CD4-positive, alpha-beta T cell treated with Interleukin-10 for 1 hour (primary cell): ENCODE results near the gene HYLS1.

ENCODE experiments used
- DNase-seq: peaks from one replicate; pipeline ENCODE4 v3.0.0-alpha.2; 2020

Gene HYLS1

GRCh38 chr11:125935056-125935455, 47.6 kb downstream of the HYLS1 start:
- DNase-seq = no peak

GRCh38 chr11:125935618-125936199, 48.2 kb downstream of the HYLS1 start:
- DNase-seq = no peak

DNA sequence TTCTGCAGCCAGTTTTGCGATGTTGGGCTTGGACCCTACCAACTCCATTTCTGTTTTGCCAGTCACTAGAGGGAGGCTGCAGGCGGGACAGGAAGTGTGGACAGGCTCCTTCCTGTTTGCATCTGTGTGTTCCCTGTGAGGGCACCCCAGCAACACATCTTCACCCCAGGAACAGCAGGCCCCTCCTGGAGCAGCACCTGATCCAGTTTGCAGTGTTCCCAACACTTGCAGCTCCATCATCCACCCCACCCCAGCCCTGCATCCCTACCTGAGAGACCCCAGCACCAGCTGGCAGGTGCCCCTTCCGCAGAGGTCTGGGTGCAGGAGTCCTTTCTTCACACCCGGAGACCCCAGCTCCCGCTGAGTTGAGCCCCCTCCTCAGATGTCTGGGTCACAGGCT, 51.0 kb downstream of the HYLS1 start:
- DNase-seq = no peak

GRCh38 chr11:125939081-125939521, 51.6 kb downstream of the HYLS1 start:
- DNase-seq = no peak

DNA sequence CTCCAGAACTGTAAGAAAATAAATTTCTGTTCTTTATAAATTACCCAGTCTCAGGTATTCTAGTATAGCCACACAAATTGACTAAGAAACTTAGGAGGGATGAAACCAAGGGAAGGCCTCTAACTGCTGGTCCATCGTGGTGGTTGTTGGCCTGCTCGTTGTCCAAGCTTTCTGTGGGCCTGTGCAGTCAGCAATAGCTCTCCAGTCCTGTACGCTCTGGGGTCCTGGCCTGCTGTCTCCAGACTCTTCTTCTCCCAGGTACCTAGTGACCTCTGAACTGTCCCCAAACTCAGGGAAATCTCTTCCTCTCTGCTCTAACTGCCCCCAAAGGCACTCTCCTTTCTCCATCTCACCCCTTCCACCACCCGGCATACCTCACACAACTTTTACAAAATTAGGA, 52.7 kb downstream of the HYLS1 start:
- no peak for DNase-seq

GRCh38 chr11:125941267-125941618, 53.8 kb downstream of the HYLS1 start:
- no peak for DNase-seq

- DNase-seq = peak; percentile 27
These were observed 54.4 kb downstream of the HYLS1 start for GRCh38 chr11:125941619-125942611.

DNA sequence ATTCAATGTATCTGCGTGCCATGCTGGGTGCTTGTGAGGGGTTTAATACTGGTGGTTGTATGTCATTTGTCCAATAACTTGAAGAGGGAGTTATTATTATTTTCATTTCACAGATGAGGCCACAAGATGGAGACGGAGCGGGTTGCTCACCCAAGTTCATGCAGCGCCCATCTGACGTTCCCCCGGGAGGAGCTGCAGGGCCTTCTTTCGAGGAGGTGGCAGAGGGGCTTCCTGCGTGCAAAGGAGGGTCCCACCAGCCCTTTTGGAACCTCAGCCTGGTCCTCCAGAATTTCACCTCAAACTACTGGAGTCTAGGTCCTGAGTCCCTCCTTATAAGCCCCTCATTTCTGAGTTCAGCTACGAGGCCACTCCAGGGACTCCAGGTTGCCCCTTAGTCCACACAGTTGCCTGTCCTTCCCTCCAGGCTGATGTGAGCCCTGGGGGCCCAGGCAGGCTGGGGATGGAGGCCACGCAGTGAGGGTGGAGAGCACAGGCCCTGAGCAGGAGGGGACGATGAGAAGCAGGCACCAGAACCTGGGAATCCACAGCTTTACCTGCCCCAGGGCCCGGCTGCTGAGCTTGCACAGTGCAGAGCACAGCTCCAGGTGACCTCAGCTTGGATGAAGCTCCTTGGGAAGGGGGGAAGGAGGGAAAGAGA, 55.4 kb downstream of the HYLS1 start:
- no peak for DNase-seq

DNA sequence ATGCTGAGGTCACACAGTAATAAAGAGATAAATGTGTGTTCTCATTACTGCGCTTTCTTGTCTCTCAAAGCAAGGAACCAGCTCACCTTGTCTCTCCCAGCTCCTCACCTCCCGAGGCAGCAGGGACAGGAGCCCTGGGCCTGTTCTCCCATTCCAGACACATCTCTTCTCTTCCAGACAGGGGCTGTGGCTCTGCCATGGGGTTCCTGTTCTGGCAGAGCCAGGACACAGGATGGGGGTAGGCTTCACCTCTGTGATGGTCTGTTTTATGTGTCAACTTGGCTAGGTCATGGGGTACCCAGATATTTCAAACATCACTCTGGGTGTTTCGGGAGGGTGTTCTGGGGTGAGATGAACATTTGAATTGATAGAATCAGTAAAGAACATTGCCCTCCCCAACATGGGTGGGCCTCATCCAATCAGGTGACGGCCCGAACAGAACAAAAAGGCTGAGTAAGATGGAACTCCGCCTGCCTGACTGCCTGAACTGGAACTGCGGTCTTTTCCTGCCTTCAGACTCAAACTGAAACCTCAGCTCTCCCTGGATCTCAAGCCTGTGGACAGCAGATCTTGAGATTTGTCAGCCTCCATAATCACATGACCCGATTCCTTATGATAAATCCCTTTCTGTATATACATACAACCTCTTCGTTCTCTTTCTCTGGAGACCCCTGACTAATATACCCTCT, 56.3 kb downstream of the HYLS1 start:
- DNase-seq = no peak

DNA sequence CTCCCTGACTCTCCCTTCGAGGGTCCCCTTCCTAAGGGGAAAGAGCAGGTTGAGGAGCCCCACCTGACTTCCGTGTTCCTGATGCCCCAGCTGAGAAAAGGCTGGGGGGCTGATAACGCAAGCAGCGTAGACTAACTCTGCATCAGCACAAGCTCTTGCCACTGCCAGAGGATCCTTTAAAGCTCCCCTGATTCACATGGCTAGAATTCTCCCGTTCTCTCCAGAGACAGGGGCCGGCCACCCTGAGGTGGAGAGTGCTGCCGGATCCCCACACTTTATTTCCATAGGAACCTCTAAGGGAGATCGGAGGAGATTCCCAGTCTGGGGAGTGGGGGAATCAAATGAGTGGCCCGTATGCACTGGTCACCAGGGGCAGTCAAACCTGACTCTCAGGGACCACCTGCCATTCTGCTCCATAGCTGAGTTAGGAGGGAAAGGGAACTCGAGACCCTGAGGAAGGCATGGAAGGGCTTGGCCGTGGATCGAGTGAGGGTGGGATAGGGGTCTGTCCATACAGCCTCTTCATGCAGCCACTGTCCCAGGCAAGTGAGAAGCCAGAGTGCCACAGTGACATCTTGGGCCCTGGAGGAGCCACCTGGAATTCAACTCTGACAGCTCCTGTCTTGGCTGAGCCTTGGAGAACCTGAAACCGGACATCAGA, 57.0 kb downstream of the HYLS1 start:
- DNase-seq = no peak

GRCh38 chr11:125945011-125945796, 57.7 kb downstream of the HYLS1 start:
- no peak for DNase-seq

DNA sequence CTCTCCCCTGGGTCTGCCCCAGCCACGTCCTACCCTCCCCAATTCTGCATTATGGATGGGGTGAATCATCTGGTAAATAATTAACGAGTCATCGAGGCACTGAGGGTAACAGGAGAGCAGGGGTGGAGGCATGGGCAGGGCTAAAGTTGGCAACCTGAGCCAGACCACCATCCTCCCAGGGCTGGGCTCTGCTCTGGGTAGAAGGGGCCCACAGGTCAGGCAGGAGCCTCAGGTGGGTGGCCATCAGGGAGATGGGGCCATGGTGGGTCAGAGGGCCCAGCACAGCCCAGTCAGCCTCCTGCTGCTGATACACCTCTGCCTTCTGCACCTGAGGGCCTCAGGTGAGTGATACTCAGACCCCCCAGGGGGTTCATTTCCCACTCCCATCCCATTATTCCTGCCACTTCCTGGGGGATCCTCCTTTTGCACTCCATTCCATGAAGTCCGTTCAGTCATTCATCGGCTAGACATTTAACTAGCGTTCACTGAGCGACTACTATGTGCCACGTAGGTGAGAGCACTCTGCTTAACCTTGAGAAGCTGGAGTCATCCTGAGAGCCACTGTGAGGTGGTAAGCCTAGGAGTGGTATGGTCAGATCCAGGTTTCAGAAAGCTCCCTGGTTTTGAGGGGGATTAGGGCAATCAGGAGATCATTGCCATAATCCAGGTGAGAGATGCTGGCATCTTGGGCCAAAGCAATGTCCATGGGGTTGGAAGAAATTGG, 58.5 kb downstream of the HYLS1 start, which contains the start of gene VSIG10L2:
Gene VSIG10L2, plus strand, starts transcription at position 248 of the 724 bp plus-strand sequence. Its CDS starts 12 bp downstream, at position 260.
- no peak for DNase-seq

DNA sequence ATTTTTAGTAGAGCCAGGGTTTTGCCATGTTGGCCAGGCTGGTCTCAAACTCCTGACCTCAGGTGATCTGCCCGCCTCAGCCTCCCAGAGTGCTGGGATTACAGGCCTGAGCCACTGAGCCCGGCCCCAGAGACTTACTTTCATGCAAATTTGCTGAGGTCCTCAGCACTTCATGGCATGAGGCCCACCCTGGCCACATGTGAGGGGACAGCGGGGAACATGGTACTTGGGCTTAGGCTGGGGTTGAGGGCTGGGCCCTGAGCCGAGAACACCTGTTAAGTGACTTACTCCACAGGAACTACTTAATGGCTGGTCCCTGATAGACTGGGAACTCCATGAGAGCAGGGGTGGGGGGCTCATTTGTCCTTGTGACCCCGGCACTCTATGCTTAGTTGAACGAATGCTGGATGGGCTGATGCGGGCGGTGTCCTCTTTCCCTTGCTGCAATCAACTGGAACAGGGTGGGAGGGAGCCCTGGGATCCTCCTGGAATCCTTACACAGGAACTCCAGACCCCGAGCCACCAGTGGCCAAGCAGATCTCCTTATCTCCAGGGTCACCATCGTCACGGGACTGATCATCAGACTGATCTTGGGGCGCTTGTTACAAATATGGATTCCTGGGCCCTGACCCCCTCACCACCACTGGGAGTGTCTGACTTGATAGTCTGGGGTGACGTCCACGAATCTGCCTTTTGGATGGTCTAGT, 59.4 kb downstream of the HYLS1 start:
- no peak for DNase-seq

GRCh38 chr11:125947419-125948277, 60.2 kb downstream of the HYLS1 start:
- no peak for DNase-seq

DNA sequence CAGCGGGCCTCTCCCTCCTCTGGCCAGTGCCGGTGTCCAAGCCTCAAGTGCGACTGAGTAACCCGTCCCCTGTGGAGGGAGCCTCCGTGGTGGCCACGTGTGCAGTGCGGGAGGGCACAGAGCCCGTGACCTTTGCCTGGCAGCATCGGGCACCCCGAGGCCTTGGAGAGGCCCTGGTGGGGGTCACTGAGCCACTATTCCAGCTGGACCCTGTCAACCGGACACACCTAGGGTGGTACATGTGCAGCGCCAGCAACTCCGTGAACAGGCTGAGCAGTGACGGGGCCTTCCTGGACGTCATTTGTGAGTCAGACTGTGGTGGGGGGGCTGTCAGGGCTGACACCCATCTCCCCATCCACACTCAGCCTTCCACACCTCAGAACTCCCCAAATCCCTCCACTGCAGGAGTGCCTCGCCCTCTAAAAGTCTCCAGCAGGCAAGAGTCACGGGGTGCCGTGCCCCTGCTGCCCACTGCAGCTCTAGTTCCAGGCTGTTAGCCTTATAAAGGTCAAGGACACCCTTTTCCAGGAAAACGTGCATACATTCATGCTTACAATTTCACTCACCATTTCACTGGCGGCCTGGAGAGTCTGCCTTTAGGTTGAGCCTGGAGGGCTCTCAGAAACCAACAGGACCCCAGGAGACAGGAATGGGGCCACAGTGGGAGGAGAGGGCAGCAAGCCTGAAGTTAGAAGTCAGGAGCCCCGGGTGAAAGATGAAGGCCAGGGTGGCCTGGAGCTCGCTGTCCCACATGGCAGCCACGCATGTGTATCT, 61.0 kb downstream of the HYLS1 start:
- DNase-seq = no peak

- no peak for DNase-seq
These were observed 62.1 kb downstream of the HYLS1 start for GRCh38 chr11:125949271-125950177.

DNA sequence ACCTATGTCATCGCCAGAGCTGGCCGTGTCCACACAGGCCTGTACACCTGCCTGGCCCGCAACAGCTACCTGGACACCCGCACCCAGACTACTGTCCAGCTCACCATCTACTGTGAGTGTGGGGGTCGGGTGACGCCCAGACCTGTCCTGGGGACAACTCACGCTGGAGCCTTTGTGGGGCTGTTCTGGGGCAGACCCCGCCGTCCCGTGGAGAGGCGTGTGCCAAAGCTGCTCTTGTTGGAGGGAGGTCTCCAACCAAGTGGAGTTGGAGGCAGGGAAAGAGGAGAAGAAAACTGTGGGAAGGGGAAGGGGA, 62.7 kb downstream of the HYLS1 start:
- DNase-seq = no peak
